GM21360 (cell line): ENCODE data around the gene ID3.

Experiments
- ATAC-seq: cut with Tn5 transposase; IDR thresholded peaks from one replicate; pipeline ENCODE4 v1.9.1; 2021; ENCODE audit warnings: mild to moderate bottlenecking, moderate library complexity; ENCODE audit not compliant: unreplicated experiment

ID3 gene

GRCh38 chr1:23566304-23566703 is 7.0 kb upstream of the ID3 start:
- ATAC-seq: no peak

DNA sequence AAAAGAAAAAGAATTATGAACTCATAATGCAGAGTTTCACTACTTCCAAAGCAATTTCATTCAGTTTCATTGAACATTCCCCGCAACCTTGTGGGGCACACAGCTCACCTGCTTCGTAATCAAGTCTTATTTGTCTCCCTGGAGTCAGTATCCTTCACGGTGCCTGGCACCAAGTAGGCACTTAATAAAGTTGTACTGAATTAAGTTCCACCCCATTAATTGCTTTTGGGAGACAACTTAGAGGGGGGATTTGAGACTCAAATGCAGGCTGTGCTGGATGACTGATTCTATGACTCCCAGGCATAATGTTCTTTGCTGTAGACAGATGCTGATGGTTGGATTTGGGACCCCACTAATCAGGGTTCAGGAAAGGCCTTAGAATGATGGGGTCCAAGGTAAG is 6.5 kb upstream of the ID3 start:
- no peak for ATAC-seq

DNA sequence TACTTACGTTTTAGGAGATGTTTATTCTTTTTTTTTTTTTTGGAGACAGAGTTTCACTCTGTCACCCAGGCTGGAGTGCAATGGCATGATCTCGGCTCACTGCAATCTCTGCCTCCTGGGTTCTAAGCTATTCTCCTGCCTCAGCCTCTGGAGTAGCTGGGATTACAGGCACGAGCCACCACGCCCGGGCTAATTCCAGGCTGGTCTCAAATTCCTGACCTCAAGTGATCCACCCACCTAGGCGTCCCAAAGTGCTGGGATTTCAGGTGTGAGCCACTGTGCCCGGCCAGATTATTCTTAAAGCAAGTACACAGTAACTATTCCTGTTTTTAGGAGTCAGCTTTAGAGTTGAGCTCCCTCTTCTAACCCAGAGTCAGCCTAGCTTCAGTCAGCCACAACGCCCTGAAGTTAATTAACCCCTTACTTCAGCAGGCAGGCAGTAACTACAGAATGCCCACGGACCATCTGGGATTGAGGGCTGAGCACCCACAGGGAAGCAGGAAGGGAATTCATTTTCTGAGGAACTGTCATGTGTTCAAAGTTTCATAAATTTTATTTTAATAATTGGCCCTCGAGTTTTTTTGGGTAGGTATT is 5.3 kb upstream of the ID3 start:
- no peak for ATAC-seq

DNA sequence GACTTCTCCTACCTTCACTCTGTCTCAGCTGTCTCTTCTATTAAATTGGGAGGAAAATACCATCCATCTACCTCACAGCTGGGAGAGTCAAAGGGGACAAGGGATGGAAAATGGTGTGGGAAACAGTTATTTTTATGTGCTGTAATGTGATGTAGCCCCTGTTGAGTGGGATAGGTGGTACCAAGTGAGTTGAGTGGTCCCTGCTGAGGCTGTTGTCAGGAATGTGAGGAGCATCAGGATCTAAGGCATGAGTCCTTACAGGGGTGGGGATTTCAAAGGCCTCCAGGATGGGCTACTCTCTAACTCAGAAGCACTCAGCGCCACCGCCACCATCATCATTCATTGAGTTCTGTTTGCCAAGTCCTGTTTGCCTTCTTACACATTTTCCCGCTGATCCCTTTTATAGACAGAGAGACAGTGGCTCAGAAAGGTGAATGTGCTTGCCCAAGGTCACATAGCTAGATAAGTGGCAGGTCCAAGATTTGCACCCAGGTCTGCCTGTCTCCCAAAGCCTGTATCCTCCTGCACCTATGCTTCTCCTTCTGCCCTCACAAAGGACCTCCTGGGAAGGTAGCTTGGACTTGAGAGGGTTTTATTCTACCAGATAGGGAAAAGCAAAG is 4.6 kb upstream of the ID3 start:
- no peak for ATAC-seq

- no peak for ATAC-seq
Measured at GRCh38 chr1:23563003-23563402, 3.7 kb upstream of the ID3 start.

DNA sequence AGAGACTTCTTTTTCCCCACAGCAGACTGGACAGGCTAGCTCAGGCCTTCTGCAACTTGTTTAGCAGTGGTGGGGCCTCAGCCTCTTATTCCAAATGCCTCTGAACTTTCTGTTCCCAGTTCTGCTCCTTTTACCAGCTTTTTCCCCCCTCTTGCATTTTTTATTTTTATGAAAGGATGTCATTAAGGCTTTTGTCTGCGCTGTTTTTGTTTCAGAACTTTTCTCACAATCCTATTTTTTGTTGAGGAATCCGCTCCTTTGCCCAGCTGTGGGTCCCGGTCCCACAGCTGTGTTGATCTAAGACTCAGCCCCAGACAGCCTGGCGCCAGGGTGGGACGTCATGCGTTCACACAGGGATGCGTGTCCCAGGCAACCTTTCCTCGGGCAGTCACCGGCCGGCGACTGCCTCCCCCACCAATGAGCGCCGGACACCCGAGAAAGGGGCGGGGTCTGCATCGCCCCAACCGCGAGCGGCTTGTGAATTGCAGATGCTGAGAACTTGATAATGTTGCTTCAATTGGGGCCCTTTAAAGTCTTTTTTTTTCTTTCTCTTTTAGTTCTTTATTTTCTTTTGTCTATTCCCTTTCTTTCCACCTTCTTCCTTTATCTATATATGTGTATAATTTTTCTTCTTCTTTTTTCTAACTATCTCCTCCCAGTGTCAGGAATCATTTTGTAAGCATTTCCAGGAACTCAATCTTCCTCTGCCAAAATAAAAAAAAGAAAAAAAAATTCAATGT is 3.0 kb upstream of the ID3 start:
- ATAC-seq: no peak

- no peak for ATAC-seq
Measured at GRCh38 chr1:23561813-23562100, 2.5 kb upstream of the ID3 start.

- no peak for ATAC-seq
Measured at GRCh38 chr1:23561076-23561812, 1.9 kb upstream of the ID3 start.

DNA sequence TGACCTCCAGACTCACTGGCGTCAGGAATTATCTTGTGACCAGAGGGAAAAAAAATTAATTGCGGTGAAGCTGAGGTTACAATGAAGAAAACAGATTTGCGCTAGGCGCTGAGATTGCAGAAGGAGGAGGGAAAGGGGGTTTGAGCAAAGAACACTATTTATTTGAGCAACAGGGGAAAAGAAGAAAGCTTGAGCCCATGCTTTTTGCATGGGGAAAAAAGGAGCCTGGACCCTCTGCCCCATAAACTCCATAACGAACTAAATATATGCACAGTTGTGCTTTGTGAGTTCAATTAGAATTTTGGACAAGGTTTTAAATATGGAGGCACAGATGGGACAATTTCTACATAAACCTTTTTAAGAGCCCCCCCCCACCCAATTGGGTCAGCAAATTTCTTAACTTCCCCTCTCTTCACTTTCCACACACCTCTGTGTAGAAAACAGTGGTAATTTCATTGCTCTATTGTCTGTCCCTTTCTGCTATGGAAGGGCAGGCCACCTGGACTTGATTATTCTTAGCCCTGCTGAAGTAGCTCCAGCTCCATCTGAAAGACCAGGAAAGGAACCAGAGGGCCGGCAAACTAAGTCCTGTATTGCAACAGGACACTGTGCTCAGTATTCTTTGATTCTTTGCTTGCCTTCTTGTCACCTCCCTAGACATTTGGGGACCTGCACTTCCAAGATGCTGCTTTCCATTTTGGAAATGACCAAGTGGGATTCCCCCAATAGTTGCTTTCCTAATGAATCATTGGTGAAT is 862 bp upstream of the ID3 start:
- no peak for ATAC-seq

- ATAC-seq: no peak
Measured at GRCh38 chr1:23558872-23559135, 497 bp downstream of the ID3 start.

GRCh38 chr1:23558140-23558871 is 995 bp downstream of the ID3 start:
- no peak for ATAC-seq

DNA sequence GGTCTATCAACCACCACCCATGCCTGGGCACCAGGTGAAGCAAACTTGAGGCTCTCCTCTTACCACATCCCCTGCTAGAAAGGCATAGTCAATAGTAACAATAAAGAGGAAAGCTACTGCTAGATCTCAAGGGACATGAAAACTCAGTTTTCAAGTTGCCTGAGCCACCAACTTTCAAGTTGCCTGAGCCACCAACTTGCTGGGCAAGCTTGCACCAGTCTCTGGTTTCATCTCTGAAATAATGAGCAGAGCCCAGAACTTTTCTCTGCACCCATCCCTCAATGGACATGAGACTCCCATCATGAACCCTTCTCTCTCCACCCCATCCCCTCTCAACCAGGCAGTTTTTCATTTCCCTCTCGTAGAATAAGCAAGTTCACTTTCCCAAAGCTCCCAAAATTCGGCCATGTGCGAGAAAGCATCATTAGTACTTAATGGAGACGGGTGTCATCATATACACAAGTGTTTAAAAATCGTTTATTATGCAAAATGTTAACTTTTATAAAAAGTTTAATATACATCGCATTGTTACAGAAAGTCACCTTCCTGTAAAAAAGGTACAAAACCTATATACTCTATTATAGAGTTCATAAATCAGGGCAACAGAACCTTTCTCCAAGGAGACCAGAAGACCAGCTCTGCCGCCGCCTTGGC is 1.7 kb downstream of the ID3 start:
- no peak for ATAC-seq

GRCh38 chr1:23556635-23557470 is 2.4 kb downstream of the ID3 start:
- no peak for ATAC-seq

DNA sequence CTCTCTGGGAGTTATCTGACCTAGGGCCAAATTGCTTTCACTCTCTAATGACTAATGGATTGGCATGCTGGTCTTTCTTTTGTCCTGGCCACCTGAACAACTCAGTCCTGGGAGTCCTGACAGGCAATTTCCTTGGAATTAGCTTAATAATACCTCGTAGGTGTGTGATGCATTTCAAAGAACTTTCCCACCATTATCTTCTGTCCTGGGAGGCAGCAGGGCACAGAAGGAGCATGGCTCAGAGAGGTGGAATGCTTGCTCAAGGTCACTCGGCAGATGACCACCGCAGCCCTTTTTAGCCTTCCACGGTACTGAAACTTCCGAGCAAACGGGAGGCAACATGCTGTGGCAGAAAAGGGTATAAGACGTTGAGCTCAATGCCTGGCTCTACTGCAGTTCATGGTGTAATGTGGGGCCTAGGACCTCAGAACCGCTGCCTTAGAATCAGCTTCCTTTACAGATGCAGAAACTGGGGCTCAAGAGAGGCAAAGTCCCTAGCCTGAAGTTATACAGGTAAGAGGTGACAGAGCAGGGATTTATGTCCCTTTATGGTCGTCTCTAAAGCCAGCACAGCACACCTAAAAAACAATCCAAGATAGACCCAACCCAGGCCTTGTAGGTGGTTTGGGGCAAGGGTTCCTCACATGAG is 3.2 kb downstream of the ID3 start:
- ATAC-seq: no peak

DNA sequence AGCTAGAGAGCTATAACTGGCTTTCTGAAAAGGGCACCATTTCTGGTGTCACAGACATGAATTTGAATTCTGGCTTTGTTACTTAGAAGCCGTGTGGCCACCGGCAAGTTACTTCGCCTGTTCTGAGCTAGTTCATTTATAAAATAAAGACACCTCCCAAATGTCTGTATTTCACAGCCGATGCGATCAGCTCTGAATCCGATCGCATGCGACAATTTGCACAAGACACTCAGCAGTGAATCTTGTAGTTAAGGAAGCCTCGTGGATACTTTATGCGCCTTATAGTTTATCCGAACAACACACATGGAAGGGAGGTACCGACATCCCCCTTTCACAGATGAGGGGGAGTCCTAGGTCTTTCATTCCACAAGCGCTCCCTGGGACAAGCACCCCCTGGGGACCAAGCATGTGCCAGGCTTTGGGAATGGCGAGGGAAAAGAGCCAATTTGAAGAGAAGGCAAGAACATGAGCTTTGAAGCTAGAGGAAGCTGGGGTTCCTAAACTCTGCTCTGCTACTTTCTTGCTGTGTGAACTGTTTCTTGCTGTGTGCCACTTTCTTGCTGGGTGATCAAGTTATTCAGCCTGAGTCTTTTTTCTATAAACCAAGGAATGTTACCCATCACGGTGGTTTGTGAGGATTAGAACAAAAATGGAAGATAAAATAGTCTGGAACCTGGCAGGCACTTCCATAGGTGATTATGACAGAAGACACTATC is 3.9 kb downstream of the ID3 start:
- ATAC-seq: no peak

DNA sequence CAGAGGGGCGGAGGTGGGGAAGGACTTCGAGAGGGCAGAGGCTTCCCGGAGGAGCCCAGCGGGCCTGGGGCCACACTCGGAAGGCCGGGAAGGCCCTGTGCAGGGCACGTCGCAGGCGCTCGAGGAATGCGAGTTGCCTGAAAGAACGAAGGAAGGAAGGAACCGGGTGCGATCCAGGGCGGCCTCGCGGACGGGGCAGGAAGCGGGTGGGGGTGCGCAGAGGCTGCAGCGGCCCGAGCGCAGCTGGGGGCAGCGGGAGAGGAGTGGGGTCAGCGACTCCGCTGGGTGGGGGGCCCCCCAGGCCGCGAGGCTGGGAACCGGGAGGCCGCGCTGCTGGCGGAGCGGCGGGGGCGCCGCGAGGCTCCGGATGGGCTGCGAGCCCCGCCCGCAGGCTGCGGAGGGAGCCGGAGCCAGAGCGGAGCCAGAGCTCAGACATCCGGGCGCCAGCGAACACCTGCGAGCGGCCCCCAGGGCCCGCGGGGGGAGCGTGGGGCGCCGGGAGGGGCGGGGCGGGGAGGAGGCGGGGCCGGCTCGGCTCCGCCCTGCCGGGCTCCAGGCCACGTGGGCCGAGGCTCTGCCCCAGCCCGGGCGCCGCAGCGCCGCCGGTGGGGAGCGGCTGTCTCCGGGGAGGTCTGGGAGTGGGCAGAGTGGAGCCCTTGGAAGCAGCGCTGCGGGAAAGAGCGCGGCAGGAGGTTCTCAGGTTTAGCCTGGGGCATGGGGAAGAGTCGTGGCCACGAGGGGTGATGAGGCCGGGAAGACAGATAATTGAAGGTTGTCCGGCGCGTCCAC is 4.6 kb downstream of the ID3 start:
- peak; percentile 43 for ATAC-seq

DNA sequence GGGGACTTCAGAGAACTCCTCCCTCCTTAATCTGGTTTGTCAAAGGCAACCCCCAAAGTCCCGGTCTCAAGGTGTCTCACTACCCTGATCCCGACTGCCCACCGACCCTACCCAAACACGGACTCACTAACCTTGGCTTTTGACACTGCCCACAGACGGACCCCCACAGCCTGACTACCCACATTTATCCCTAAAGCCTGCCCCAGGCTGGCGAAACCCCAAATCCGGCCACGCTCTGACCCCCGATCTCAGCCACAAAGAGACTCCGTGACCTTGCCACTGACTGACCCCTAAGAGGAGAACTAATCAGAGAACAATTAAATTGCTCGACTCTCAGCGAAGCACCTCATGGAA is 5.2 kb downstream of the ID3 start:
- ATAC-seq: no peak
